GM21515 (cell line): ENCODE data around the gene NPRL2.
A peak's percentile ranks its signal among the peaks of the same experiment; 100 is the strongest.

Experiments
- ATAC-seq: cut with Tn5 transposase; IDR thresholded peaks from one replicate; pipeline ENCODE4 v1.9.1; 2021; ENCODE audit not compliant: unreplicated experiment

NPRL2 gene

GRCh38 chr3:50351323-50351697, 735 bp upstream of the NPRL2 start:
- ATAC-seq: no peak

GRCh38 chr3:50350213-50350526, 405 bp downstream of the NPRL2 start:
- ATAC-seq: no peak

- no peak for ATAC-seq
These were observed 3.3 kb downstream of the NPRL2 start for GRCh38 chr3:50347187-50347813.

- ATAC-seq: no peak
These were observed 4.9 kb downstream of the NPRL2 start, which contains the start of gene ZMYND10 for GRCh38 chr3:50345586-50346234. TSS of gene ZMYND10 (minus strand) at chr3:50345732. CDS start at chr3:50345579, 153 bp downstream.

- no peak for ATAC-seq
These were observed 5.6 kb downstream of the NPRL2 start for GRCh38 chr3:50345008-50345407.

- no peak for ATAC-seq
These were observed 7.6 kb downstream of the NPRL2 start for GRCh38 chr3:50342813-50343633.

GRCh38 chr3:50341996-50342650, 8.5 kb downstream of the NPRL2 start:
- no peak for ATAC-seq

GRCh38 chr3:50341537-50341936, 9.0 kb downstream of the NPRL2 start:
- no peak for ATAC-seq

- no peak for ATAC-seq
These were observed 9.9 kb downstream of the NPRL2 start, which contains the start of gene RASSF1 for GRCh38 chr3:50340448-50341329. TSS of gene RASSF1 (minus strand) at chr3:50340836. CDS start at chr3:50340805, 31 bp downstream.

- no peak for ATAC-seq
These were observed 10.5 kb downstream of the NPRL2 start for GRCh38 chr3:50340147-50340447.

GRCh38 chr3:50339485-50340146, 11.0 kb downstream of the NPRL2 start:
- no peak for ATAC-seq

- no peak for ATAC-seq
These were observed 11.6 kb downstream of the NPRL2 start for GRCh38 chr3:50338965-50339364.

- ATAC-seq: peak; percentile 76
These were observed 13.3 kb downstream of the NPRL2 start for GRCh38 chr3:50337175-50337861.

- ATAC-seq: peak; percentile 30
These were observed 14.0 kb downstream of the NPRL2 start for GRCh38 chr3:50336452-50337174.

GRCh38 chr3:50334339-50335075, 16.1 kb downstream of the NPRL2 start:
- ATAC-seq: no peak

GRCh38 chr3:50333744-50334328, 16.7 kb downstream of the NPRL2 start:
- ATAC-seq: no peak

GRCh38 chr3:50331364-50331907, 19.1 kb downstream of the NPRL2 start:
- no peak for ATAC-seq

GRCh38 chr3:50330330-50330729, 20.2 kb downstream of the NPRL2 start:
- ATAC-seq: no peak
